IPS DF 6.9 (cell line): ENCODE data around the gene KDM7A.
"Not testable (repeated sequence)": the region's sequence is repeated elsewhere in the genome, so short reads cannot be mapped to it uniquely, and the experiment has no call there.

Experiments
- DNase-seq: peaks from one replicate; pipeline ENCODE4 v3.0.0-alpha.2; 2013; ENCODE audit warnings: low read depth, low spot score
- H3K27ac ChIP-seq: one replicate; pipeline ENCODE4 v1.5.1; 2013; ENCODE audit warnings: low read length, control low read depth
- H3K27me3 ChIP-seq: 2 replicates; pipeline ENCODE4 v1.6.1; 2013; ENCODE audit warnings: mild to moderate bottlenecking, low read length; ENCODE audit not compliant: control insufficient read depth, insufficient read depth
- H3K36me3 ChIP-seq: 2 replicates; pipeline ENCODE4 v1.6.1; 2013; ENCODE audit warnings: low read length; ENCODE audit not compliant: control insufficient read depth, insufficient read depth
- H3K4me1 ChIP-seq: 2 replicates; pipeline ENCODE4 v1.6.1; 2013; ENCODE audit warnings: low read length; ENCODE audit not compliant: control insufficient read depth, insufficient read depth
- H3K4me3 ChIP-seq: 2 replicates; pipeline ENCODE4 v1.5.1; 2013; ENCODE audit warnings: mild to moderate bottlenecking, low read length
- H3K9me3 ChIP-seq: 2 replicates; pipeline ENCODE4 v1.6.1; 2013; ENCODE audit warnings: low read length, inconsistent platforms; ENCODE audit not compliant: control insufficient read depth, insufficient read depth
- WGBS: extraction: QIAGEN DNeasy Blood & Tissue Kit; methylation state at CpG from one replicate; pipeline ENCODE4 v1.1.7; 2013; ENCODE audit warnings: mixed read lengths, missing lambda C conversion rate; ENCODE audit not compliant: insufficient read length, insufficient coverage; 5-methylcytosine and 5-hydroxymethylcytosine counted together

Gene KDM7A

GRCh38 chr7:140136073-140136472, 40.7 kb downstream of the KDM7A start:
- Histone ChIP-seq H3K27ac (no peak overlapping the region), H3K4me1 (no peaks in the 10 kb centered on the region), H3K9me3 (no peaks in the 10 kb centered on the region), H3K27me3 (no peaks in the 10 kb centered on the region), H3K36me3 (no peaks in the 10 kb centered on the region), H3K4me3 (no peak overlapping the region)
- no peak for DNase-seq

GRCh38 chr7:140134039-140134438, 42.7 kb downstream of the KDM7A start:
- H3K36me3 ChIP-seq: no peaks in the 10 kb centered on the region
- no peaks in the 10 kb centered on the region for H3K4me1 ChIP-seq
- no peak overlapping the region for H3K27ac ChIP-seq
- no peaks in the 10 kb centered on the region for H3K27me3 ChIP-seq
- no peak overlapping the region for H3K4me3 ChIP-seq
- H3K9me3 ChIP-seq: no peaks in the 10 kb centered on the region
- WGBS: no CpG with 5 or more reads among the region's 2 CpGs
- DNase-seq: no peak

DNA sequence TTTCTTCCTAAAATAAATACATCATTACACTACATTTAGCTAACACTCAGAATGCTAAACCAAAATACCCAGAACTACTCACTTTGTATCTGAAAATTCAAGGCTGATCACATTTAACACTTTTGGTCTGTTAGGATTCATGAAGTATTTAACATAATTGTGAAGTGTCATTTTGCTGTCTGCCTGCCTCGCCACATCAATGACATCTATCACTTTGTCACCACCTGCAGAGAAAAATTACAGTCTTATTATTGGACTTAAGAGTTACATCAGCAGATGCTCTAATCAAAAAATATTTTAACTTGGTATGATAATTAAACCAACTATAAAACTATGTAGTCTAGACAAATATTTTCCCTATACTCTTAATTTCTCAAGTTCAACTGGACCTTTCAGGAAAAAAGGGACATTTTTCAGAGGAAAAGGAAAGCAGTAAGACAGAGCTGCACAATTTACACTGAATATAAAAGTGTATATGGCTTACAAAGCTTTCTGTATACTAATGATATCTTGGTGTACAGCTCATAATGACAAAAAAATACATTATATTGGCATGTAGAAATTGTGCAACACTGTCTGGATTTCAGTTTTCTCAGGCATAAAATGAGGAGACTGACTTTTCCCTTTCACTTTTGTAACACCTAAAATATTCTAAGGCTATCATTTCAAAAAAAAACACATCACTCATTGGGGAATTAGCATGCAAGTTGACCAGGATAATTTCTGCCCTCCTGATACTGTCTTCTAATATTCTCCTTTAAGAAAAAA, 49.2 kb downstream of the KDM7A start:
- no CpG with 5 or more reads among the region's 1 CpG for WGBS
- no peak overlapping the region for H3K27ac ChIP-seq
- no peak for DNase-seq
- H3K4me3 ChIP-seq: no peak overlapping the region
- H3K36me3 ChIP-seq: no peaks in the 10 kb centered on the region
- no peaks in the 10 kb centered on the region for H3K4me1 ChIP-seq
- no peaks in the 10 kb centered on the region for H3K9me3 ChIP-seq
- H3K27me3 ChIP-seq: no peaks in the 10 kb centered on the region

DNA sequence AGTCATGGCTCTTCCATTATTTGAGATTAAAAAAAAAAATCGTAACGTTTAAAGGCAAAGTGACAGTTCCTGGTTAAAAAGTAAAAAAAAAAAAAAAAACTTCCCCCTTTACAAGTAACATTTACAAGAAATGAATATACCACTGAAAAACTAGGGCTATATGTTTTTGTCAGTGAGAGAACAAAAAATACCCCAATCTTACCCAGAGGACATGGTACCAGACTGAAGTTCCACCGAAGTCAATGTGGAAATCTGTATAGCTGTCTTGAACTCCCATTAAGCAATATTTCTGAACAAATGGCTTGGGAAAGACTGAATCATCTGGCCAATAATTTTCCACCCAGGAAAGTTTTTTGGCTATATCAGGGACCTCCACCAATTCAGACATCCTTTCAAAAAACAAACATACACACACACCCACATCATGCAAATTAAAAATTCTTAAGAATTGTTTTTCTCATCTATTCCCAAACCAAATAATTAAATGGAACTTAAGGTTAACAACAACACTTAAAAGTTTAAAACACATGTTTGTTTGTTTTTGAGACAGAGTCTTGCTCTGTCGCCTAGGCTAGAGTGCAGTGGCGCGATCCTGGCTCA, 50.2 kb downstream of the KDM7A start:
- no peak overlapping the region for H3K27ac ChIP-seq
- H3K27me3 ChIP-seq: no peaks in the 10 kb centered on the region
- H3K36me3 ChIP-seq: no peaks in the 10 kb centered on the region
- no peak overlapping the region for H3K4me3 ChIP-seq
- no CpG with 5 or more reads among the region's 6 CpGs for WGBS
- no peaks in the 10 kb centered on the region for H3K9me3 ChIP-seq
- DNase-seq: no peak
- H3K4me1 ChIP-seq: no peaks in the 10 kb centered on the region

GRCh38 chr7:140122965-140123364, 53.8 kb downstream of the KDM7A start:
- no peak overlapping the region for H3K4me3 ChIP-seq
- H3K9me3 ChIP-seq: no peaks in the 10 kb centered on the region
- H3K27ac ChIP-seq: no peak overlapping the region
- no peaks in the 10 kb centered on the region for H3K4me1 ChIP-seq
- WGBS: no CpG with 5 or more reads among the region's 3 CpGs
- no peaks in the 10 kb centered on the region for H3K36me3 ChIP-seq
- H3K27me3 ChIP-seq: no peaks in the 10 kb centered on the region
- DNase-seq: no peak

DNA sequence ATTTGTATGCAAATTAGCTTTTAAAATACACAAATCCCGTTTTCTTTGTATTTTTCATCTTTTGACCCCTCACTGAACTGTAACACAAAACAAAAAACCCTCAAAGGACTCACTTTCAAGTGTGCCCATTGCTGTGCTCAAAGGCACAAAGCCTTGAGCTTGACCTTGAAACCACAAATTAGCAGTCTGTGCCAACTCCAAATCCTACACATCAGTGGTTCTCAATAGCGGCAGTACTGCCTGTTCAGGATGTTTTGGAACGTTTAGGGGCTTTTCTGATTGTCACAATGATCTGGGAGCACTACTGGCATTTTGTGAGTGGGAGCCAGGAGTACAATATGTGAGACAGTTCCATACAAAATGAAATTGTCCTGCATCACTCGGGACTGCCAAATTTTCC, 55.5 kb downstream of the KDM7A start:
- Histone ChIP-seq H3K36me3 (no peaks in the 10 kb centered on the region), H3K27me3 (no peaks in the 10 kb centered on the region), H3K4me1 (no peaks in the 10 kb centered on the region), H3K27ac (no peak overlapping the region), H3K4me3 (no peak overlapping the region), H3K9me3 (no peaks in the 10 kb centered on the region)
- WGBS: 100% methylated on average over 1 of the region's 4 CpGs
- no peak for DNase-seq

DNA sequence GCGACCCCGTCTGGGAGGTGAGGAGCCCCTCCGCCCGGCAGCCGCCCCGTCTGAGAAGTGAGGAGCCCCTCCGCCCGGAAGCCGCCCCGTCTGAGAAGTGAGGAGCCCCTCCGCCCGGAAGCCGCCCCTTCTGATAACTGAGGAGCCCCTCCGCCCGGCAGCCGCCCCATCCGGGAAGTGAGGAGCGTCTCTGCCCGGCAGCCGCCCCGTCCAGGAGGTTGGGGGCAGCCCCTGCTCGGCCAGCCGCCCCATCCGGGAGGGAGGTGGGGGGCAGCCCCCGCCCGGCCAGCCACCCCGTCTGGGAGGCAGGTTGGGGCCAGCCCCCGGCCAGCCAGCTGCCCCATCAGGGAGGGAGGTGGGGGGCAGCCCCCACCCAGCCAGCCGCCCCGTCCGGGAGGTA, 62.0 kb downstream of the KDM7A start:
- not testable (repeated sequence) for H3K9me3 ChIP-seq

DNA sequence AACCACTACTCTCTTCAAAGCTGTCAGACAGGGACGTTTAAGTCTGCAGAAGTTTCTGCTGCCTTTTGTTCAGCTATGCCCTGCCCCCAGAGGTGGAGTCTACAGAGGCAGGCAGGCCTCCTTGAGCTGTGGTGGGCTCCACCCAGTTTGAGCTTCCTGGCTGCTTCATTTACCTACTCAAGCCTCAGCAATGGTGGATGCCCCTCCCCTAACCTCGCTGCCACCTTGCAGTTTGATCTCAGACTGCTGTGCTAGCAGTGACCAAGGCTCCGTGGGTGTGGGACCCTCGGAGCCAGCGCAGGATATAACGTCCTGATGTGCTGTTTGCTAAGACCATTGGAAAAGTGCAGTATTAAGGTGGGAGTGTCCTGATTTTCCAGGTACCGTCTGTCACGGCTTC, 68.0 kb downstream of the KDM7A start:
- H3K4me1 ChIP-seq, H3K27me3 ChIP-seq, DNase-seq, H3K27ac ChIP-seq, H3K4me3 ChIP-seq, H3K9me3 ChIP-seq, H3K36me3 ChIP-seq: not testable (repeated sequence)
- WGBS: no CpG with 5 or more reads among the region's 8 CpGs

More for the DNA sequence above, 62.0 kb downstream of the KDM7A start:
- DNase-seq, H3K4me1 ChIP-seq, H3K36me3 ChIP-seq, H3K27me3 ChIP-seq, H3K27ac ChIP-seq, H3K4me3 ChIP-seq: not testable (repeated sequence)
- WGBS: no CpG with 5 or more reads among the region's 31 CpGs

- Histone ChIP-seq H3K4me1 (no peaks in the 10 kb centered on the region), H3K36me3 (no peaks in the 10 kb centered on the region; the same call in 1 of the 2 replicates), H3K27ac (no peak overlapping the region), H3K9me3 (no peaks in the 10 kb centered on the region), H3K27me3 (no peaks in the 10 kb centered on the region), H3K4me3 (no peak overlapping the region)
- no peak for DNase-seq
- no CpG with 5 or more reads among the region's 4 CpGs for WGBS
Observed at GRCh38 chr7:140096459-140096858, 80.3 kb downstream of the KDM7A start.

- Histone ChIP-seq H3K36me3 (no peaks in the 10 kb centered on the region; the same call in 1 of the 2 replicates), H3K27ac (no peak overlapping the region), H3K4me3 (no peak overlapping the region), H3K27me3 (no peaks in the 10 kb centered on the region), H3K9me3 (no peaks in the 10 kb centered on the region), H3K4me1 (no peaks in the 10 kb centered on the region)
- no peak for DNase-seq
- no CpG with 5 or more reads among the region's 1 CpG for WGBS
Observed at GRCh38 chr7:140093375-140093774, 83.4 kb downstream of the KDM7A start.

DNA sequence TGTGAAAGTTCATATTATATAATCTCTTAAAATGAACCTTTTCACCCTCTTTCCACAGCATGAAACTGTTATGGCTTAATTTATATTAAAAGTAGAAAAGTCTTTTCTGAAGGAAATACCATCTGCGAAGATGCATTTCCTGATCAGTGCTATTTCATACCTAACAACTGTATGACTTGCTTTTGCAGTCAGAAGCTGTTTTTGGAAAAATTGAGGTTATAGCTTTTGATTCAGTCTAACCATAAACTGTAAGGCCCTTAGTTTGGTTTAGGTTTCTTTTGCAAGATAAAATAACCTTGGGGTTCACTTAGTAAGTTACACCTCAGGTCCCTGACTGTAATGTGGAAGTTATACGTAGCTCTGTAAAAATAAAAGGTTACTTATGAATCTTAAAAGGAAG, 91.3 kb downstream of the KDM7A start:
- Histone ChIP-seq H3K27me3 (no peaks in the 10 kb centered on the region), H3K4me1 (no peaks in the 10 kb centered on the region), H3K27ac (no peak overlapping the region), H3K9me3 (no peaks in the 10 kb centered on the region), H3K4me3 (no peak overlapping the region), H3K36me3 (no peaks in the 10 kb centered on the region)
- no CpG with 5 or more reads among the region's 2 CpGs for WGBS
- DNase-seq: no peak
